Esophagus squamous epithelium (tissue), 4 donors: Measurements from ENCODE around the gene CHRNA5.

Source experiments
- POLR2A ChIP-seq, 4 donors: fragments of 450-650 bp; IDR thresholded peaks; one replicate each; pipeline ENCODE4 v1.6.1; 2017; ENCODE audit warnings: antibody characterized with exemption in 4 of 4, mild to moderate bottlenecking in 4 of 4, moderate library complexity in 3 of 4
- TF ChIP-seq, protein P1 (sequence below), 6 experiments: fragments of 450-650 bp in 4 of 6; fragments of 200-600 bp in 2 of 6; sonication (generic) in 2 of 6; IDR thresholded peaks; one replicate each; pipeline ENCODE4 v1.5.1; 2016 to 2019; ENCODE audit warnings: antibody characterized with exemption in 6 of 6, mild to moderate bottlenecking in 4 of 6, moderate library complexity in 4 of 6

DNA sequence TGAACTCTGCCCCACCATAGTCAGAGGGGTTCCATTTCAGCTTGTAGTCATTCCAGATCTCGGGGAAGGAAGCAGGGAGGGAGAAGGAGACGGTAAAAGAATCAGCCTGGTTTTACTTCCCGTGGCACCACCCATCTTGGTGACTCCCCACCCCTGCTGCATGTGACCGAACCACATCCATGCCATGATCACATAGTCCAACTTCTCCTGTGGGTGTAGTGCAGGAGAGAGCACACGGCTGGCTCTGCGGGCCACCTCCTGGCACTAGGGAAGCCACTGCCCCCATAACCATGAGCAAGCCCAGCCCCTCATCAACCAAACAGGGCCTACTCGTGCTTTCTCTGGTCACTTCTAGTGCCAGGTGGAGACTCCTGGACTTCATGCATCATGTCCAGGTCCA, 51.8 kb downstream of the CHRNA5 start:
- no peak for TF ChIP-seq POLR2A (IDR thresholded peaks at IDR 0.05)
- TF ChIP-seq, protein P1, sequence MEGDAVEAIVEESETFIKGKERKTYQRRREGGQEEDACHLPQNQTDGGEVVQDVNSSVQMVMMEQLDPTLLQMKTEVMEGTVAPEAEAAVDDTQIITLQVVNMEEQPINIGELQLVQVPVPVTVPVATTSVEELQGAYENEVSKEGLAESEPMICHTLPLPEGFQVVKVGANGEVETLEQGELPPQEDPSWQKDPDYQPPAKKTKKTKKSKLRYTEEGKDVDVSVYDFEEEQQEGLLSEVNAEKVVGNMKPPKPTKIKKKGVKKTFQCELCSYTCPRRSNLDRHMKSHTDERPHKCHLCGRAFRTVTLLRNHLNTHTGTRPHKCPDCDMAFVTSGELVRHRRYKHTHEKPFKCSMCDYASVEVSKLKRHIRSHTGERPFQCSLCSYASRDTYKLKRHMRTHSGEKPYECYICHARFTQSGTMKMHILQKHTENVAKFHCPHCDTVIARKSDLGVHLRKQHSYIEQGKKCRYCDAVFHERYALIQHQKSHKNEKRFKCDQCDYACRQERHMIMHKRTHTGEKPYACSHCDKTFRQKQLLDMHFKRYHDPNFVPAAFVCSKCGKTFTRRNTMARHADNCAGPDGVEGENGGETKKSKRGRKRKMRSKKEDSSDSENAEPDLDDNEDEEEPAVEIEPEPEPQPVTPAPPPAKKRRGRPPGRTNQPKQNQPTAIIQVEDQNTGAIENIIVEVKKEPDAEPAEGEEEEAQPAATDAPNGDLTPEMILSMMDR (IDR thresholded peaks at IDR 0.05) = no peak
